ENCODE measurements around the gene GOLT1A.

The GOLT1A gene

DNA sequence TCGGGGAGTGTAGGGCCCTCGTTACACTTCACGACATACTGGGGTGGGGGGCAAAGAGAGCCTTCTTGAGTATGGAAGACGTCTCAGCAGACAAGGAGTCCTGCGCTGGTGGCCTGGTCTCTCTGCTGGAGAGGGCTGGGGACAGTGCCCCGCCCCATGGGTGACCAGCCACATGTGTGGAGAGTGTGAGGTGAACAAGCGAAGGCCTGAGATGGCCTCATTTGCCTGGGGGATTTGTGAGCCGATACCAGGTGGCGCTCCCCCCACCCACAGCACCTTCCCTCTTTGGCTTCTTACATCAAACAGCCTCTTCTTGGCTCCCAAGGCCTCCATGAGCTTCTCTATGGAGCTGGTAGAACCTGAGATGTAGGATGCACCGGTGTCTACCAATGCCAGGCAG, 57.9 kb downstream of the GOLT1A start:
- Histone ChIP-seq H3K27me3 (ENCODE audit: insufficient read depth, poor library complexity, severe bottlenecking) (no peaks in the 10 kb centered on the region), H3K27ac (ENCODE audit: poor library complexity, severe bottlenecking) (no peak overlapping the region), H3K4me3 (ENCODE audit: severe bottlenecking) (no peak overlapping the region), H3K9me3 (ENCODE audit: severe bottlenecking) (no peaks in the 10 kb centered on the region), H3K36me3 (ENCODE audit: low read depth) (no peaks in the 10 kb centered on the region), H3K4me1 (ENCODE audit: insufficient read depth, poor library complexity, severe bottlenecking) (peaks cover 9% of the 10 kb centered on the region)
- no peak for TF ChIP-seq CTCF (IDR thresholded peaks at IDR 0.05; ENCODE audit: poor library complexity, severe bottlenecking)
- ATAC-seq (ENCODE audit: low read depth) (no peak), DNase-seq (ENCODE audit: low spot score) (no peak)

- TF ChIP-seq CTCF (IDR thresholded peaks at IDR 0.05; ENCODE audit: poor library complexity, severe bottlenecking) = no peak
- no peak overlapping the region for H3K4me3 ChIP-seq (ENCODE audit: severe bottlenecking)
- no peak overlapping the region for H3K27ac ChIP-seq (ENCODE audit: poor library complexity, severe bottlenecking)
- H3K4me1 ChIP-seq (ENCODE audit: insufficient read depth, poor library complexity, severe bottlenecking) = peaks cover 9% of the 10 kb centered on the region
- H3K27me3 ChIP-seq (ENCODE audit: insufficient read depth, poor library complexity, severe bottlenecking) = no peaks in the 10 kb centered on the region
- DNase-seq (ENCODE audit: low spot score) (no peak), ATAC-seq (ENCODE audit: low read depth) (peak; percentile 22)
- H3K9me3 ChIP-seq (ENCODE audit: severe bottlenecking) = no peaks in the 10 kb centered on the region
- no peaks in the 10 kb centered on the region for H3K36me3 ChIP-seq (ENCODE audit: low read depth)
Observed at GRCh38 chr1:204154568-204155255, 59.1 kb downstream of the GOLT1A start.

DNA sequence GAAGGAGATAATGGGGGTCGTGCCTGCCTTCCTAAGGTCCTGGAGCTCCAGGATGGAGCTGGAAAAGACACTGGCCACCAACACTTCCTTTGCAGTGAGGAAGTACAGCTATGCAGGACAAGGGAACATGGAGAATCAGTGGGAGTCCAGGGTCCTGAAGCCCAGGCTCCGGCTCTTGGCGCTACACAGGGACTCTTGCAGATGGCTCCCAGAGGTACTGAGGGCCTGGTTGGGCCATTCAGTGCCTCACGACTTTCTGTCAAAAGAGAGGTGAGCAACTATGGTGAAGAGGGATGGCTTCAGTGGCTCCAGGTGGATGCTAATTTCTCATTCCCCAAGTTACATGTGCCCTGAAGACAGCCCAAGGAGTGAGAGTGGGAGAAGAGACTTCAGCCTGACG, 60.1 kb downstream of the GOLT1A start:
- ATAC-seq (ENCODE audit: low read depth) = no peak

GRCh38 chr1:204152310-204153044, 61.3 kb downstream of the GOLT1A start:
- Histone ChIP-seq H3K4me3 (ENCODE audit: severe bottlenecking) (peak overlapping the region; percentile 69), H3K9me3 (ENCODE audit: severe bottlenecking) (no peaks in the 10 kb centered on the region), H3K4me1 (ENCODE audit: insufficient read depth, poor library complexity, severe bottlenecking) (peaks cover 9% of the 10 kb centered on the region), H3K36me3 (ENCODE audit: low read depth) (no peaks in the 10 kb centered on the region), H3K27ac (ENCODE audit: poor library complexity, severe bottlenecking) (peak overlapping the region; percentile 0), H3K27me3 (ENCODE audit: insufficient read depth, poor library complexity, severe bottlenecking) (no peaks in the 10 kb centered on the region)
- ATAC-seq (ENCODE audit: low read depth) = 0 out of 3 replicates have a peak, but pooled peaks have one; percentile 19
- no peak for DNase-seq (ENCODE audit: low spot score)
- no peak for TF ChIP-seq CTCF (IDR thresholded peaks at IDR 0.05; ENCODE audit: poor library complexity, severe bottlenecking)

More for the DNA sequence above, 60.1 kb downstream of the GOLT1A start:
- Histone ChIP-seq H3K27me3 (ENCODE audit: insufficient read depth, poor library complexity, severe bottlenecking) (no peaks in the 10 kb centered on the region), H3K36me3 (ENCODE audit: low read depth) (no peaks in the 10 kb centered on the region), H3K9me3 (ENCODE audit: severe bottlenecking) (no peaks in the 10 kb centered on the region), H3K4me1 (ENCODE audit: insufficient read depth, poor library complexity, severe bottlenecking) (peaks cover 9% of the 10 kb centered on the region), H3K27ac (ENCODE audit: poor library complexity, severe bottlenecking) (no peak overlapping the region), H3K4me3 (ENCODE audit: severe bottlenecking) (no peak overlapping the region)
- no peak for DNase-seq (ENCODE audit: low spot score)
- TF ChIP-seq CTCF (IDR thresholded peaks at IDR 0.05; ENCODE audit: poor library complexity, severe bottlenecking) = no peak

Data from RWPE2 (cell line).